NB4 (cell line): ENCODE results near the gene TBCC.

ENCODE experiments used
- POLR2A ChIP-seq: IDR thresholded peaks from 2 replicates; pipeline ENCODE4 v1.6.1; 2011; ENCODE audit warnings: mild to moderate bottlenecking; ENCODE audit not compliant: insufficient read length; ENCODE audit errors: extremely low read depth
- TF ChIP-seq, protein P1 (sequence below): IDR thresholded peaks from one replicate; pipeline ENCODE4 v1.5.1; 2012; ENCODE audit warnings: low read depth, low read length
- TF ChIP-seq, protein P2 (sequence below): IDR thresholded peaks from 2 replicates; pipeline ENCODE4 v1.6.1; 2011; ENCODE audit warnings: low read depth, low read length

DNA sequence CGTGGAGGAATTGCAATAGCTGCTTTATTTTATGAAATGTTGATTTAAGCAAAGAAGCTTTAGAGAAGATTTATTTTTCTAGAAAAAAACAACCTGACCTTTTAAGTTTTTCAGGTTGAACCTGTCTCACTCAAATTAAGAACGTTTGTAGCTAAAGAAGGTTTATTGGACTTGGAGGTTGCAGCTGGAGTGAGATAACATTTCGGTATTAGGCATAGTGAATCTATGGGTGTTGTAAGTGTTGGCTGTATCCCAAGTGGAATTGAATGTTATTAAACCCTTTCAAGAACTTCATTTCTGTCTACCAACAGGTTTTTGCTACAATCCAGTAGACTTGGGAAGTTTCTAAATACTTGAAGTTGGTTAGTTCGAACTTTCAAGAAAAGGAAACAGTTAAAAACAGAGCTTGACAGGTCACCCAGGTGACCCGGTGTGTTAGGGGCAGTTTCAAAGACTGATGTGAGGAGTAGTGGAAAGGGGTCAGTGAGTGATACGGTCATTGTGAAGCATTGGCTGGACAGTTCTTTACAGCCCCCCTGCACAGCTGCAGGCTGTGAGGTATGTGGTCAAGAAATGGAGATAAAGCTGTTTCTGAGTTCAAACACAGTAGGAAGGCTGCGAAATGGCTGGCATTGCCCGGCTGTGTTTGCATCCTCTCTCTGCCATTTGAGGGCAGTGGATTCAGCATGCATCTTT, 2.4 kb upstream of the TBCC start:
- TF ChIP-seq, protein P1, sequence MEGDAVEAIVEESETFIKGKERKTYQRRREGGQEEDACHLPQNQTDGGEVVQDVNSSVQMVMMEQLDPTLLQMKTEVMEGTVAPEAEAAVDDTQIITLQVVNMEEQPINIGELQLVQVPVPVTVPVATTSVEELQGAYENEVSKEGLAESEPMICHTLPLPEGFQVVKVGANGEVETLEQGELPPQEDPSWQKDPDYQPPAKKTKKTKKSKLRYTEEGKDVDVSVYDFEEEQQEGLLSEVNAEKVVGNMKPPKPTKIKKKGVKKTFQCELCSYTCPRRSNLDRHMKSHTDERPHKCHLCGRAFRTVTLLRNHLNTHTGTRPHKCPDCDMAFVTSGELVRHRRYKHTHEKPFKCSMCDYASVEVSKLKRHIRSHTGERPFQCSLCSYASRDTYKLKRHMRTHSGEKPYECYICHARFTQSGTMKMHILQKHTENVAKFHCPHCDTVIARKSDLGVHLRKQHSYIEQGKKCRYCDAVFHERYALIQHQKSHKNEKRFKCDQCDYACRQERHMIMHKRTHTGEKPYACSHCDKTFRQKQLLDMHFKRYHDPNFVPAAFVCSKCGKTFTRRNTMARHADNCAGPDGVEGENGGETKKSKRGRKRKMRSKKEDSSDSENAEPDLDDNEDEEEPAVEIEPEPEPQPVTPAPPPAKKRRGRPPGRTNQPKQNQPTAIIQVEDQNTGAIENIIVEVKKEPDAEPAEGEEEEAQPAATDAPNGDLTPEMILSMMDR = no peak
- TF ChIP-seq POLR2A = no peak
- TF ChIP-seq, protein P2, sequence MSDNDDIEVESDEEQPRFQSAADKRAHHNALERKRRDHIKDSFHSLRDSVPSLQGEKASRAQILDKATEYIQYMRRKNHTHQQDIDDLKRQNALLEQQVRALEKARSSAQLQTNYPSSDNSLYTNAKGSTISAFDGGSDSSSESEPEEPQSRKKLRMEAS = no peak
